SU-DHL-6 (cell line): ENCODE data around the gene KMT2A.

Experiments used
- H2AFZ ChIP-seq: fragments of 200-600 bp; sonication (generic); 2 replicates; pipeline ENCODE4 v1.6.1; 2014; ENCODE audit warnings: low read depth, mild to moderate bottlenecking, moderate library complexity, mixed read lengths, antibody characterized with exemption, low read length; ENCODE audit not compliant: severe bottlenecking
- H3F3A ChIP-seq: fragments of 200-600 bp; shearing (Covaris generic); 2 replicates; pipeline ENCODE4 v1.6.0; 2016; ENCODE audit warnings: antibody characterized with exemption, mild to moderate bottlenecking; ENCODE audit not compliant: insufficient read depth
- H3K27ac ChIP-seq: fragments of 200-600 bp; sonication (generic); 2 replicates; pipeline ENCODE4 v1.5.1; 2016; ENCODE audit warnings: low read depth, mild to moderate bottlenecking, low read length, moderate library complexity, mixed read lengths
- H3K27me3 ChIP-seq: fragments of 200-600 bp; sonication (generic), shearing (Covaris generic); 2 replicates; pipeline ENCODE4 v1.6.0; 2014; ENCODE audit warnings: mild to moderate bottlenecking, low read length
- H3K36me3 ChIP-seq: fragments of 200-600 bp; sonication (generic); 2 replicates; pipeline ENCODE4 v1.6.1; 2014; ENCODE audit warnings: mild to moderate bottlenecking, low read length, mixed read lengths
- H3K4me2 ChIP-seq: fragments of 300-600, 200-600 bp; shearing (Covaris generic), sonication (generic); 2 replicates; pipeline ENCODE4 v1.6.0; 2014; ENCODE audit warnings: low read length, low read depth, mild to moderate bottlenecking; ENCODE audit not compliant: poor library complexity, severe bottlenecking
- H3K4me3 ChIP-seq: fragments of 200-600 bp; sonication (generic); 2 replicates; pipeline ENCODE4 v1.5.1; 2014; ENCODE audit warnings: antibody characterized with exemption, low read length, mild to moderate bottlenecking, mixed read lengths; ENCODE audit not compliant: insufficient read depth, poor library complexity, severe bottlenecking
- H3K79me2 ChIP-seq: fragments of 200-600 bp; sonication (generic); 2 replicates; pipeline ENCODE4 v1.6.1; 2014; ENCODE audit warnings: mild to moderate bottlenecking, low read length, moderate library complexity; ENCODE audit not compliant: insufficient read depth
- H3K9ac ChIP-seq: fragments of 200-600 bp; sonication (generic); 2 replicates; pipeline ENCODE4 v1.7.0; 2014; ENCODE audit warnings: mild to moderate bottlenecking, low read length
- H3K9me2 ChIP-seq: fragments of 200-600 bp; sonication (generic); replicated peaks from 2 replicates; pipeline ENCODE4 v1.6.1; 2014; ENCODE audit warnings: low read length; ENCODE audit not compliant: insufficient read depth
- H3K9me3 ChIP-seq: fragments of 200-600 bp; sonication (generic); 2 replicates; pipeline ENCODE4 v1.6.1; 2014; ENCODE audit warnings: low read length, mixed read lengths; ENCODE audit not compliant: insufficient read depth
- H4K20me1 ChIP-seq: fragments of 200-600 bp; sonication (generic); 2 replicates; pipeline ENCODE4 v1.6.1; 2014; ENCODE audit warnings: low read depth, mild to moderate bottlenecking, antibody characterized with exemption, low read length, moderate library complexity, mixed read lengths
- EZH2phosphoT487 ChIP-seq: fragments of 200-600 bp; sonication (generic), shearing (Covaris generic); conservative IDR thresholded peaks from 2 replicates; pipeline ENCODE4 v1.6.1; 2018; ENCODE audit warnings: mild to moderate bottlenecking, antibody characterized with exemption, low read length, moderate library complexity, mixed read lengths
- TF ChIP-seq, protein P1 (sequence below): fragments of 200-600 bp; sonication (generic); IDR thresholded peaks from one replicate; pipeline ENCODE4 v1.5.1; 2017; ENCODE audit warnings: antibody characterized with exemption, mild to moderate bottlenecking, low read length, moderate library complexity; ENCODE audit not compliant: insufficient read depth, poor library complexity, severe bottlenecking

Gene KMT2A

DNA sequence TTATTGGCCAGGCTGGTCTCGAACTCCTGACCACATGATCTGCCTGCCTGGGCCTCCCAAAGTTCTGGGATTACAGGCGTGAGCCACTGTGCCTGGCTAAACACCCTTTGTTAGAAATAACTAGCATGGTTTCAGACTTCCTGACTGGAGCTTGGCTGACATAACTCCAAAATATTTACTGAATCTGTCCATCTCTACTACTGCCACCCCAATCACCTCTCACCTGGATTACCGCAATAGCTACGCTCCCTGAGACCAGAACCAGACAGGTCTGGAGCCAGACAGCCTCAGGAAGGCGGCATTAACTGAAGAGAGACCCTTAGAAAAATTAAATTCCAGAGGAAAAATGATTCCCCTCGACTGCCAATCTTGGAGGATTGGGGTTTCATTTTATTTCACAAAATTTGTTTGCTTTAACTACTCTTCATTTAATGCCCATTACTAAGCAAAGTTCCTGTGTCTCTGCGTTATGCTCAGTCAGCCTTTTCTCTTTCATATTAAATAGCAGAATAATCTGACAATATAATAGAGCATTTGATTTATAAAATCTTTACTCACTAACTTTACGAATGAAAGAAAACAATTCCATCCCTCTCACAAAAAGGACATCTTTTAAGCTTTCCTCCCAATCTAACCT, 107.8 kb downstream of the KMT2A start:
- Histone ChIP-seq H3K36me3 (no peaks in the 10 kb centered on the region), H3F3A (no peaks in the 10 kb centered on the region), H3K27ac (no peak overlapping the region), H2AFZ (no peak overlapping the region), H3K4me2 (no peak overlapping the region), H4K20me1 (no peaks in the 10 kb centered on the region), H3K9me2 (no peaks in the 10 kb centered on the region), H3K9me3 (no peaks in the 10 kb centered on the region), H3K27me3 (no peaks in the 10 kb centered on the region), H3K9ac (no peak overlapping the region), H3K4me3 (no peak overlapping the region), H3K79me2 (no peaks in the 10 kb centered on the region)
- TF ChIP-seq, protein P1, sequence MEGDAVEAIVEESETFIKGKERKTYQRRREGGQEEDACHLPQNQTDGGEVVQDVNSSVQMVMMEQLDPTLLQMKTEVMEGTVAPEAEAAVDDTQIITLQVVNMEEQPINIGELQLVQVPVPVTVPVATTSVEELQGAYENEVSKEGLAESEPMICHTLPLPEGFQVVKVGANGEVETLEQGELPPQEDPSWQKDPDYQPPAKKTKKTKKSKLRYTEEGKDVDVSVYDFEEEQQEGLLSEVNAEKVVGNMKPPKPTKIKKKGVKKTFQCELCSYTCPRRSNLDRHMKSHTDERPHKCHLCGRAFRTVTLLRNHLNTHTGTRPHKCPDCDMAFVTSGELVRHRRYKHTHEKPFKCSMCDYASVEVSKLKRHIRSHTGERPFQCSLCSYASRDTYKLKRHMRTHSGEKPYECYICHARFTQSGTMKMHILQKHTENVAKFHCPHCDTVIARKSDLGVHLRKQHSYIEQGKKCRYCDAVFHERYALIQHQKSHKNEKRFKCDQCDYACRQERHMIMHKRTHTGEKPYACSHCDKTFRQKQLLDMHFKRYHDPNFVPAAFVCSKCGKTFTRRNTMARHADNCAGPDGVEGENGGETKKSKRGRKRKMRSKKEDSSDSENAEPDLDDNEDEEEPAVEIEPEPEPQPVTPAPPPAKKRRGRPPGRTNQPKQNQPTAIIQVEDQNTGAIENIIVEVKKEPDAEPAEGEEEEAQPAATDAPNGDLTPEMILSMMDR = no peak
- TF ChIP-seq EZH2phosphoT487 = no peak

DNA sequence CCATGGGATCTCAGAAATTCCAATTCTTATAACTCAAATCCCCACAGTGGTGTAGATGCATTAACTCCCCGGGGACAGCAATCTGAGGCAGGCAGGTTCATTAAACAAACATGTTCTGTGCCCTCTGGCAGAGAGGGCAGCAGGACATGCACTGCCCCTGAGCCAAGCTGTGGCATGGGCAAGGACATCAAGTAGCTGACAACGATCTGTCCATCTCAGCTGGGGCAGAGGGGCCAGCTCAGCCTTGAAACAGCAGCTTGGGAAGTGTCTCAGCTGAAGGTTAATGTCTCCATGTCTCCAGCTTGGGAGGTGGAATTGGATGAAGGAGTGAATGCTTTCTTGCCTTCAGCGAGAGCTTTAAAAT, 108.3 kb downstream of the KMT2A start:
- Histone ChIP-seq H3K36me3 (no peaks in the 10 kb centered on the region), H4K20me1 (no peaks in the 10 kb centered on the region), H3K27ac (no peak overlapping the region), H3F3A (no peaks in the 10 kb centered on the region), H2AFZ (no peak overlapping the region), H3K4me2 (no peak overlapping the region), H3K4me3 (no peak overlapping the region), H3K79me2 (no peaks in the 10 kb centered on the region), H3K9me2 (no peaks in the 10 kb centered on the region), H3K27me3 (no peaks in the 10 kb centered on the region), H3K9me3 (no peaks in the 10 kb centered on the region), H3K9ac (no peak overlapping the region)
- TF ChIP-seq, protein P1 = no peak
- no peak for TF ChIP-seq EZH2phosphoT487

DNA sequence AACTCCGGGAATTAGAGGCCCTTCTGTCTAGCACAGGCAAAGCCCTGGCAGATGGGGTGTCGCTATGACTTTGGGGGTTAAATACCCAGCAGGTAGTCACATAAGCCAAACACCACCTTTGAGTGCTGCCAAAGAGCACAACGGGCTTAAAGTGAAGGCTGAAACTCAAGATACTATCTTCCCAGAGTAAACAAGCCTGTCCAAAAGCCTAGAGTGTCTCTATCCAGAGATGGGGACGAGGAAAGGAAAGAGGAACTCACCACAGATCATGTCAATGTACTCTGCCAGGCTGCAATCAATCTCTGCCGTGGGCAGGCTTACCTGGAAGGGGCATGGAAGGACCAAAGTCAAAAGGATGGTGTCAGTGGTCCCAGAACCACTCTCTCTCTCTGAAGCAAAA, 109.2 kb downstream of the KMT2A start:
- H3F3A ChIP-seq = no peaks in the 10 kb centered on the region
- H3K4me3 ChIP-seq = no peak overlapping the region
- no peaks in the 10 kb centered on the region for H3K36me3 ChIP-seq
- no peaks in the 10 kb centered on the region for H4K20me1 ChIP-seq
- H3K79me2 ChIP-seq = no peaks in the 10 kb centered on the region
- H3K9me3 ChIP-seq = no peaks in the 10 kb centered on the region
- no peaks in the 10 kb centered on the region for H3K9me2 ChIP-seq
- no peak overlapping the region for H3K27ac ChIP-seq
- H3K4me2 ChIP-seq = no peak overlapping the region
- no peaks in the 10 kb centered on the region for H3K27me3 ChIP-seq
- no peak overlapping the region for H3K9ac ChIP-seq
- H2AFZ ChIP-seq = no peak overlapping the region
- TF ChIP-seq EZH2phosphoT487 = no peak
- TF ChIP-seq, protein P1 = no peak

DNA sequence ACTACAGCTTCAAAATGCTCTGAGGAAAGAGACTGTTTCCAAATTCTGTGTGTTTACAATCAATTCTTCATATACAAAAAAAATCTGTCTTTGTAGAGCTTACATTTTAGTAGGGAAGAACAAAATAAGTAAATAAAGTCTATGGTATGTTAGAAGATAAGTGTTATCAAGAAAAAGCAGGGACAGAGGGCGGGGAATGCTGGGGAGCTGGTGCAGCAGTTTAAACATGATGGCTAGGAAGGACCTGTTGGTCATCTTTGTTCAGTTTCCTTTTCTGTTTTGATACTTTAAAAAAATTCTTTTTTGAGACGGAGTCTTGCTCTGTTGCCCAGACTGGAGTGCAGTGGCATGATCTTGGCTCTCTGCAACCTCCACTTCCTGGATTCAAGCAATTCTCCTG, 110.8 kb downstream of the KMT2A start:
- Histone ChIP-seq H3K36me3 (no peaks in the 10 kb centered on the region), H3K27ac (no peak overlapping the region), H2AFZ (no peak overlapping the region), H3K27me3 (no peaks in the 10 kb centered on the region), H3K9me2 (no peaks in the 10 kb centered on the region), H3K9ac (no peak overlapping the region), H3K9me3 (no peaks in the 10 kb centered on the region), H3K79me2 (no peaks in the 10 kb centered on the region), H3K4me2 (no peak overlapping the region), H4K20me1 (no peaks in the 10 kb centered on the region), H3F3A (no peaks in the 10 kb centered on the region), H3K4me3 (no peak overlapping the region)
- TF ChIP-seq EZH2phosphoT487 = no peak
- TF ChIP-seq, protein P1 = no peak
